Measurements from ENCODE around the gene CACNA2D3.

- TF ChIP-seq EZH2 (IDR thresholded peaks at IDR 0.05; ENCODE audit: borderline replicate concordance, low read length) (no peak), CTCF (conservative IDR thresholded peaks at IDR 0.05 in 1 of 2, IDR thresholded peaks at IDR 0.05 in 1 of 2; ENCODE audit: extremely low read depth in 1 of 2, insufficient read depth in 1 of 2, low read depth in 1 of 2, low read length in 2 of 2) (no peak)
Measured at GRCh38 chr3:54744291-54744690, 621.9 kb downstream of the CACNA2D3 start.
